ENCODE measurements around the gene NHS.
A peak's percentile ranks its signal among the peaks of the same experiment; 100 is the strongest.

Gene NHS

GRCh38 chrX:17689971-17690409 is 315.0 kb downstream of the NHS start:
- peak; percentile 14 to 42 for DNase-seq

- DNase-seq = no peak
Measured at GRCh38 chrX:17692709-17693346, 317.8 kb downstream of the NHS start.

- DNase-seq = peak in 1 of 2 donors; percentile 5
Measured at GRCh38 chrX:17697191-17697590, 322.2 kb downstream of the NHS start.

- no peak for DNase-seq
Measured at GRCh38 chrX:17700976-17701375, 326.0 kb downstream of the NHS start.

GRCh38 chrX:17703201-17703600 is 328.2 kb downstream of the NHS start:
- DNase-seq = no peak

- no peak for DNase-seq
Measured at GRCh38 chrX:17705211-17705610, 330.2 kb downstream of the NHS start.

- no peak for DNase-seq
Measured at GRCh38 chrX:17706676-17707075, 331.7 kb downstream of the NHS start.

- DNase-seq = no peak
Measured at GRCh38 chrX:17707731-17708130, 332.7 kb downstream of the NHS start.

GRCh38 chrX:17710871-17711301 is 335.9 kb downstream of the NHS start:
- DNase-seq = no peak

GRCh38 chrX:17713288-17713687 is 338.3 kb downstream of the NHS start:
- no peak for DNase-seq

GRCh38 chrX:17718649-17719165 is 343.7 kb downstream of the NHS start:
- DNase-seq = no peak

GRCh38 chrX:17719711-17720110 is 344.7 kb downstream of the NHS start:
- DNase-seq = no peak

GRCh38 chrX:17721715-17722114 is 346.7 kb downstream of the NHS start:
- DNase-seq = no peak

- DNase-seq = no peak
Measured at GRCh38 chrX:17725181-17725580, 350.2 kb downstream of the NHS start.

- no peak for DNase-seq
Measured at GRCh38 chrX:17732138-17732783, 357.3 kb downstream of the NHS start.

GRCh38 chrX:17735406-17735805 is 360.4 kb downstream of the NHS start:
- DNase-seq = no peak

GRCh38 chrX:17736478-17736855 is 361.5 kb downstream of the NHS start:
- DNase-seq = no peak

GRCh38 chrX:17736856-17737709 is 362.1 kb downstream of the NHS start, which contains the start of gene SCML1:
Gene SCML1, plus strand, starts transcription at chrX:17737493. Its CDS starts 6,694 bp downstream, at chrX:17744187.
- DNase-seq = peak; percentile 84 to 93

GRCh38 chrX:17737710-17737985 is 362.6 kb downstream of the NHS start:
- no peak for DNase-seq

- DNase-seq = peak; percentile 48 to 60
Measured at GRCh38 chrX:17737986-17738713, 363.1 kb downstream of the NHS start.

- no peak for DNase-seq
Measured at GRCh38 chrX:17738737-17739535, 363.9 kb downstream of the NHS start.

Data from CD4-positive, alpha-beta T cell treated with Interleukin-1 beta for 1 hour (primary cell).